Measurements from ENCODE around the gene TMSB10.
"Not testable (repeated sequence)": the region's sequence is repeated elsewhere in the genome, so short reads cannot be mapped to it uniquely, and the experiment has no call there.

TMSB10 gene

GRCh38 chr2:84902526-84902925 is 2.9 kb upstream of the TMSB10 start:
- no peak for DNase-seq (ENCODE audit: insufficient read length, low spot score)
- TF ChIP-seq POLR2A (IDR thresholded peaks at IDR 0.05; ENCODE audit: low read depth, low read length), result no peak
- FAIRE-seq, result no peak

DNA sequence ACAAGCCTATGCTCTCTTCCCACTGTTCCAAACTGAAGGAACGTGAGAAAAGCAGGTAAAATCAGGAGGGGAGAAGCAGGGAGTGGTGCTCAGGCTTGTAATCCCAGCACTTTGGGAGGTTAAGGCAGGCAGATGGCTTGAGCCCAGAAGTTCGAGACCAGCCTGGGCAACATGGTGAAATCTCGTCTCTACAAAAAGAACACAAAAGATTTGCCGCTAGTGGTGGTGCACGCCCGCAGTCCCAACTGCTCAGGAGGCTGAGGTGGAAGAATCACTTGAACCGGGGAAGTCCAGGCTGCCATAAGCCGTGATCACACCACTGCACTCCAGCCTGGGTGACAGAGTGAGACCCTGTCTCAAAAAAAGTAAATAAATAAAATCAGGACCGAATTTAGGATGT is 1.3 kb upstream of the TMSB10 start:
- no peak for TF ChIP-seq POLR2A (IDR thresholded peaks at IDR 0.05; ENCODE audit: low read depth, low read length)
- FAIRE-seq (no peak), DNase-seq (ENCODE audit: insufficient read length, low spot score) (no peak)

DNA sequence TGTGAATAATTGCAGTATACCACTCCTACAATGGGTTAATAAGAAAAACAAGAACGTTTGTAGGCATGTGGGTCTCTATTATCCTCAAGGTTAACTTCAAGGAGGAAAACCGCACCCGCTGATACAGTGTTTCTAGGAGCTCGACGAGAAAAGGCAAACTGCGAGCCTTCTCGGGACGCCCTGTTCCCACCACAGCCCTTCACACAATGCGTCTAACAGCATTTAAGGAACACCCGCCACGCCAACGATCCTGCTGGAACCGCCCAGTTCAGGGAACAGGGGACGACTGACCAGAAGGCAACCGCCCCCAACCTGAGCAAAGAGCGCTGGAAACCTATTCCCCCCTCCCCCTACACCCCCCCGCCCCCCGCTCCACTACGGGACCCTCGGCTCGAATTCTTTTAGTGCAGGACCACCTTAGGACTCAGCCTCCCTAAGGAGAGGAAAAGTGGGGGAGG is 710 bp upstream of the TMSB10 start:
- no peak for DNase-seq (ENCODE audit: insufficient read length, low spot score)
- no peak for FAIRE-seq

DNA sequence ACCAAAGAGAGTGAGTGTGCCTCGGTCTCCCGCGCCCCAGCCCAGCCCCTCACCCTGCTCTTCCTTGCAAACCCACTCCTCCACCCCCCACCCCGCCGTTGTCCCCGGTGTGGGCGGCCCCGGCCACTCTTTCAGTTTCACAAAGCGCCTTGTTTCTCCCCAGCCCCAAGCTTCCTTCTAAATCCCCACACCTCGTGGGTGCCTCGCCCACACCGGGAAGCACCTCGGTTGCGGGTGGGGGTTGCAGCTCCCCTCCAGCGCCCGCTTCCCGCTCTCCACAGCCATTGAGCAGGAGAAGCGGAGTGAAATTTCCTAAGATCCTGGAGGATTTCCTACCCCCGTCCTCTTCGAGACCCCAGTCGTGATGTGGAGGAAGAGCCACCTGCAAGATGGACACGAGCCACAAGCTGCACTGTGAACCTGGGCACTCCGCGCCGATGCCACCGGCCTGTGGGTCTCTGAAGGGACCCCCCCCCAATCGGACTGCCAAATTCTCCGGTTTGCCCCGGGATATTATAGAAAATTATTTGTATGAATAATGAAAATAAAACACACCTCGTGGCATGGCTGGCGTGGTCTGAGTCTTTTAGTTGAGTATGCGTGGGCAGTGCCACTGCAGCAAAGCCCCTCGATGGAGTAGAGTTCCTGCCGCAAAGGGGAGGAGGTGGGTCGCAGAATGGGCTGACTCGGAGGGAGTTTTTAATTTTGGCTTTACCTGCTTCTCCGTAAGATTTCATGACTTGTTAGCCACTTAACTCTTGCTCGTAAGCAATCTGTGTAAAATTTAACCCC is 848 bp downstream of the TMSB10 start:
- DNase-seq (ENCODE audit: insufficient read length, low spot score), result no peak
- peak; percentile 19; the same call in 1 of the 2 replicates for TF ChIP-seq POLR2A (IDR thresholded peaks at IDR 0.05; ENCODE audit: low read depth, low read length)
- FAIRE-seq, result no peak

More for the DNA sequence above, 710 bp upstream of the TMSB10 start:
- peak; percentile 68 for TF ChIP-seq POLR2A (IDR thresholded peaks at IDR 0.05; ENCODE audit: low read depth, low read length)

DNA sequence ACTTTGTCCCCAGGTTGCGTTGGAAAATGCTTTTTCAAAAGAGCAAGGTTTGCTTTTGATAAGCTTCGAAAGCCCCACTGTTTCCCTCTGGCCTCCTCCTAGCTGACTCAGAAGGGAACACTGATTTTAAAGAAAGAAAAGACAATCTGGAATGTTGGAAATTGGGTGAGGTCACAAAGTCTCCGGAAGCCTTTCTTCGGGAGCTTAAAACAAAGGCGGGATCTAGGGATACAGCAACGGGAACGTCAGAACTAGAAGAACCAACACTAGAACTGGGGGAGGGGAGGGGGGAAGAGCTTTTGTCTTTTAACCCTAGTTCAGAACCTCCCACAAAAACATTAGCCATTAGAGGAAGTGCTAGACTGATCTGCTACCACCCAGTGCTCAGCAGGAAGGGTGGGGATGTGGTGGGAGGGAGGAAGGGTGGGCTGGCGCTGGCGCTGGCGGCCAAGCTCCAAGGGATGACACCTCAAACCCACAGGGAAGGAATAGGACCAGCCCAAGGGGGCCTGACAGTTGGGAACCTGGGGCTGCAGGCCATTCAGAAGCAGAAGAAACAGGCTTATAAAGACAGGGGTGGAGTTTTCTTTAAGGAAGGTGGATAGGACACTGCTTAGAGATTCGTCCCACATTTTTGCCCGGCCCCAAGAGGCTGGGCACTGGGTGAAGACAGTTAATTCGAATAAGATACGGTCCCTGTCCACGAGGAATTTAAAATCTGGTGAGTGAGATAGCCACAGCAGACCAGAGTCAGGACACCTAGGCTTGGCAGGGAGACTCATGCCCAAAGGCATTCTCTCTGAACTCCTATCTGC is 1.7 kb downstream of the TMSB10 start:
- TF ChIP-seq POLR2A (IDR thresholded peaks at IDR 0.05; ENCODE audit: low read depth, low read length), result peak; percentile 59
- DNase-seq (ENCODE audit: insufficient read length, low spot score), result peak; percentile 55
- no peak for FAIRE-seq

DNA sequence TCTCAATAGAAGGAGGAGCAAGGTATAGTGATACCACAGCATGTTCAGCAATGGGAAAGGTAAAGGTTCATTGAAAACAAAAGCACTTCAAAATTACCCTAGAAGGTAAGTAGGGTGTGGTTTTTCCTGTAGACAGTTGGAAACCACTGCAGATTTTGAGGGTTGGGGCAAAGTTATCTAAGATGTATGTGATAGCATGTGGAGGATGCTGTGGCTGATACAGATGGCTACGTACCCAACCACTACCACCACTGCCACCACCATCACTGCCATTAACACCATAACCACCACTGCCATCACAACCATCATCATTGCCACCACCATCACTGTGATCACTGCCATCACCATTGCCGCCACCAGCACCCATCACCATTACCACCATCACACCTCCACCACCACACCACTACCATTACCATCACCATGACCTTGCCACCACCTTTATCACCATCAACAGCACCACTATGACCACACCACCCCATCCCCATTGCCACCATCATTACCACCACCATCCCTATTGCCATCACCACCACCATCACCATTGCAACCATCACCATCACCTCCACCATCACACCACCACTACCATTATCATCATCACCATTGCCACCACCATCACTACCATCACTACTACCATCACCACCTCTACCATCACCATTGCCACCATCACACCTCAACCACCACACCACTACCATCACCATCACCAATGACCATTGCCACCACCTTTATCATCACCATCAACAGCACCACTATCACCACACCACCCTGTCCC is 3.7 kb downstream of the TMSB10 start:
- TF ChIP-seq POLR2A (IDR thresholded peaks at IDR 0.05; ENCODE audit: low read depth, low read length), result no peak
- no peak for FAIRE-seq
- no peak for DNase-seq (ENCODE audit: insufficient read length, low spot score)

DNA sequence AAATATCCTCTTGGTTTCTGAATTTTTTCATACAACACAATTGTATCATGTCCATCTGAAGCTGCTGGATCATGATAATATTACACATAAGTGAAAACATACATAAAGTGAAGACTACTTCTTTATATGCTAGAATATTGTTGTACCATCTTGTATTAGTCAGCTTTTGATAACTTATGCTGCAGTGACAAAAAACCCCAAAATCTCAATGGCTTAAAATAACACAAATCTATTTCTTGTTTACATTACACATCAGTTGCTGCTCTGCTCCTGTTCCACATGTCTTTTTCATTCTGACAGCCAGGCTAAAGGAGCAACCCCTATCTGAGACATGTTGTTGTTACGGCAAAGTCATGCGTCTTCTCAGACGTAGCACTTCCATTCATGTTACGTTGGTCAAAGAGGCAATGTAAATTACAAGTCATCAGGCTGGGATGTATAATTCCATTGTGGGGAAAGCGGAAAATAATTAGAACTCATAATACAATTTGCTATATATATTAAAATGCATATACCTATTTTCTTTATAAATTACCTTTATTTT is 5.8 kb downstream of the TMSB10 start:
- FAIRE-seq (no peak), DNase-seq (ENCODE audit: insufficient read length, low spot score) (no peak)
- TF ChIP-seq POLR2A (IDR thresholded peaks at IDR 0.05; ENCODE audit: low read depth, low read length), result no peak

DNA sequence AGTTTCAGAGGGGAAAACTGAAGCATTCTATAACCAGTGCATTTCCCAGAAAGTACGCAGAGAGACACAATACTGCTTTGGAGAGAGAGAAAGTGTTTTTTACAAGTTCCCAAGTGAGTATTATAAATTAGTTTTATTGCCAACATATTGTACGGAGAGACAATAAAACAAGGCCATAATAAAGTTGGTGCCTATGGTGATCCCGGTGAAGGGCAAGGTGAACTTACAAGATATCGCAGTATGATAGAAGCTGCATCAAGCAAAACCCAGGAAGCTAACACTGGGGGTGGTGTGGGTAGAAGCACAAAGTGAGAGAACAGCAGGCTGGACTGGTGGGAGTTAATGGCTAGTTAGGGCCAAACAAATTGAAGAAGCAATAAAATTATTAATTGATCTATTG is 7.5 kb downstream of the TMSB10 start:
- DNase-seq (ENCODE audit: insufficient read length, low spot score) (no peak), FAIRE-seq (no peak)
- TF ChIP-seq POLR2A (IDR thresholded peaks at IDR 0.05; ENCODE audit: low read depth, low read length), result no peak

DNA sequence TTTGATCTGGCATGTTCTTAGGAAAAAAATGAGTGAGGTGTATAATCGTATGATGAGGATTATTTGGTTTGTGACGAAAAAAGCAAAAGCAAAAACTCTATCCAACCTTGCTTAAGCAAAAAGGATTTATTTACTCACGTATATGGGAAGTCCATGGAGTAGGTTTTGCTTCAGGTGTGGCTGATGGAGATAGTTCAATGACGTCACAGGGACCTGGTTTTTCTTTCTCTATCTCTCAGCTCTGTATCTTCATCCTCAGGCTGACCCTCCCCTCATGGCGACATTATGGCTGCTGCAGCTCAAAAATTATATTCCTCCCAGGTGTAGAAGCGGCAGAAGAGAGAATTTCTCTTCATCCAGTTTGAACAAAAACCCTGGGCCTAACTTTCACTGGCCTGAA is 8.9 kb downstream of the TMSB10 start:
- TF ChIP-seq POLR2A (IDR thresholded peaks at IDR 0.05; ENCODE audit: low read depth, low read length), result no peak
- DNase-seq (ENCODE audit: insufficient read length, low spot score) (no peak), FAIRE-seq (no peak)

GRCh38 chr2:84915675-84916074 is 10.2 kb downstream of the TMSB10 start:
- not testable (repeated sequence) for FAIRE-seq; DNase-seq (ENCODE audit: insufficient read length, low spot score)

DNA sequence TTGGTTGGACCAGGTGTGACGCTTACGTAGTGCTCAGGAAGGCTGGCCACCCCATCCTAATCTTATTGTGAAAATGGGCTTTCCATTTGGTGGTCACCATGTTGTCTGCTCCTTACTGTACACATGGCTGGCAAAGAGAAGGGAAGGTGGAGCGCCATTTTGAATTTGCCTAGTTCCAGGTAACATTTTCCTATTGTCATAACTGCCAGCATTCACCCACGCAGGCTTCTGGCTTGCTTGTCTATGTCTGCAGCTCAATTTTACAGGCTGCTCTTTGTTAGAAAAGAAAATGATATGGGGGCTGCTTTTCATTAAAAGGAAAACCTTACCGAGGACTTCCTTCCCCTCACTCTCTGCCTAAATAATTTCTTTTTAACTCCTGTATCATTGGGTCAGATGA is 12.4 kb downstream of the TMSB10 start:
- not testable (repeated sequence) for FAIRE-seq

DNA sequence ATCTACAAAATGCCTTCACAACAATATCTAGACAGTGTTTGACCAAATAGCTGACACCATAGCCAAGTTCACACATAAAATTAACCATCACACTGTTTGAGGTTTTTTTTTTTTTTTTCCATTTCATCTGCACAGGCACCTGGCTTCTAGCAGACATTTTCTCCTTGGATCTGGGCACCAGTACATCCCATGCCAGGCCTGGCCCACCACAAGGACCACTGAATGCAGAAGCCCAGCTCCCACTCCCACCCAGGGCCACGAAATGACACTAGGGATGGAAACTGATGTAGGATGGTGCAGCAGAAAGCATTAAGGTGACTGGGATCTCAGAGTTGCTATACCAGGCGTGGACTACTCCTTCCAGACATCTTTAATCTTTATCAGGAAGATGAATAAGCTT is 13.0 kb downstream of the TMSB10 start:
- TF ChIP-seq POLR2A (IDR thresholded peaks at IDR 0.05; ENCODE audit: low read depth, low read length), result no peak
- no peak for DNase-seq (ENCODE audit: insufficient read length, low spot score)
- FAIRE-seq, result no peak

More for the DNA sequence above, 12.4 kb downstream of the TMSB10 start:
- not testable (repeated sequence) for DNase-seq (ENCODE audit: insufficient read length, low spot score)

DNA sequence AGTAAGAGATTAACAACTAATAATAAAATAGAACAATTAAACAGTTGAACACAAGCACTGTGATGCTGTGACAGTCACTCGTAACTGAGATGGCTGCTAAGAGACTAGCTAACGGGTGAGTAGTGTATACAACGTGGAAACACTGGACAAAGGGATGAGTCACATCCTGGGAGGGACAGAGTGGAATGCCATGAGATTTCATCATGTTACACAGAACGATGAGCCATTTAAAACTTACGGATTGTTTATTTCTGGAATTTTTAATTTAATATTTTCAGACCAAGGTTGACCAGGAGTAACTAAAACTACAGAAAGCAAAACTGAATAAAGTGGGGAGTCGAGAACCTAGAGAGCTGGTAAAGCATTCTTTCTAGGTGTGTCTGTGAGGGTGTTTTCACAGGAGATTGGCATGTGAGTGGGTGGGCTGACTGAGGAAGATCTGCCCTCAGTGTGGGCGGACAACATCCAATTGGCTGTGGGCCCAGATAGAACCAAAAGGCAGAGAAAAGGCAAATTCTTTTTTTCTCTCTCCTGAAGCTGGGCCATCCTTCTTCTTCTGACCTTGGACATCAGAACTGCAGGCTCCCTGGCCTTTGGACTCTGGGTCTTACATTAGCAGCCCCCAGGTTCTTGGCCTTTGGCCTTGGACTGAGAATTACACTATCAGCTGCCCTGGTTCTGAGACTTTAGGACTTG is 14.6 kb downstream of the TMSB10 start:
- TF ChIP-seq POLR2A (IDR thresholded peaks at IDR 0.05; ENCODE audit: low read depth, low read length), result no peak
- DNase-seq (ENCODE audit: insufficient read length, low spot score) (no peak), FAIRE-seq (peak; percentile 84)

Measured in H54 (cell line).